Upper lobe of left lung (tissue), 4 donors: ENCODE measurements around the gene TAF4.

Experiments used
- CTCF ChIP-seq, 6 experiments: fragments of 450-650 bp in 4 of 6; fragments of 200-600 bp in 2 of 6; sonication (generic) in 2 of 6; IDR thresholded peaks; one replicate each; pipeline ENCODE4 v1.5.1; 2016 to 2019; ENCODE audit warnings: antibody characterized with exemption in 6 of 6
- EP300 ChIP-seq, 4 donors: sonication (generic); formaldehyde crosslinking; IDR thresholded peaks; one replicate each; pipeline ENCODE4 v1.5.1; 2017; ENCODE audit warnings: antibody characterized with exemption in 4 of 4, control low read depth in 2 of 4
- POLR2A ChIP-seq, 4 donors: fragments of 450-650 bp; IDR thresholded peaks; one replicate each; pipeline ENCODE4 v1.5.1; 2016 to 2017; ENCODE audit warnings: antibody characterized with exemption in 4 of 4, mild to moderate bottlenecking in 2 of 4
- POLR2AphosphoS5 ChIP-seq, 2 donors: sonication (generic); formaldehyde crosslinking; IDR thresholded peaks; one replicate each; pipeline ENCODE4 v1.5.1; 2017; ENCODE audit warnings: antibody characterized with exemption in 2 of 2

- TF ChIP-seq CTCF (IDR thresholded peaks at IDR 0.05), result no peak
- TF ChIP-seq POLR2AphosphoS5 (IDR thresholded peaks at IDR 0.05), result no peak
- no peak for TF ChIP-seq EP300 (IDR thresholded peaks at IDR 0.05)
- TF ChIP-seq POLR2A (IDR thresholded peaks at IDR 0.05), result no peak
Observed at GRCh38 chr20:61950641-61951071, 115.0 kb downstream of the TAF4 start.
